ENCODE measurements around the gene KIRREL1.

Gene KIRREL1

DNA sequence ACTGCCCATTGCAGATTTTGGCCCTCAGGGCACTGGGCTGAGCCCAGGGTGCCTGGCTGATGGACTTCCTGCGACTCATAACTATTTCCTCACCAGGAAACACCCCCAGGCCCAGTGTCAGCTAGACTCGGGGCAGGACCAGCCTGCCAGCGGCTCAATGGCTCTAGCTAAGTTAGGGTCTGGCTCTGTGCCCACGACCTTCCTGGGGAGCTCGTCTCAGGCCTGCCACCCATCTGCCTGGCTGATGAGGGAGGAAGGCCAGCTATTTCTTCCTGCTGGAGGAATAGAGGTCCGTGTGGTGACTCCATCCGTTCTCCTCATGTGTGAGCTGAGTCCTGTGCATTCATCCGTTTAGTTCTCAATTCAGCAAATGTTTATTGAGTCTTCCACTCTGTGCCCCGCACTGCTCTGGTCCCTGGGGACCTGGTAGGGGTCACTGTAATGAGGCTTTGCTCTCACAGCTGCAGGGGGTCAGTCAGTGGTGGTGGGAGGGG is 44.5 kb downstream of the KIRREL1 start:
- Histone ChIP-seq H3K9me3 (ENCODE audit: severe bottlenecking) (no peaks in the 10 kb centered on the region), H3K36me3 (peaks cover 28% of the 10 kb centered on the region), H3K27me3 (ENCODE audit: insufficient read depth, low read depth, severe bottlenecking) (no peaks in the 10 kb centered on the region), H3K4me3 (ENCODE audit: low read depth, low read length) (no peak overlapping the region), H3K27ac (no peak overlapping the region)
- TF ChIP-seq, protein P1, sequence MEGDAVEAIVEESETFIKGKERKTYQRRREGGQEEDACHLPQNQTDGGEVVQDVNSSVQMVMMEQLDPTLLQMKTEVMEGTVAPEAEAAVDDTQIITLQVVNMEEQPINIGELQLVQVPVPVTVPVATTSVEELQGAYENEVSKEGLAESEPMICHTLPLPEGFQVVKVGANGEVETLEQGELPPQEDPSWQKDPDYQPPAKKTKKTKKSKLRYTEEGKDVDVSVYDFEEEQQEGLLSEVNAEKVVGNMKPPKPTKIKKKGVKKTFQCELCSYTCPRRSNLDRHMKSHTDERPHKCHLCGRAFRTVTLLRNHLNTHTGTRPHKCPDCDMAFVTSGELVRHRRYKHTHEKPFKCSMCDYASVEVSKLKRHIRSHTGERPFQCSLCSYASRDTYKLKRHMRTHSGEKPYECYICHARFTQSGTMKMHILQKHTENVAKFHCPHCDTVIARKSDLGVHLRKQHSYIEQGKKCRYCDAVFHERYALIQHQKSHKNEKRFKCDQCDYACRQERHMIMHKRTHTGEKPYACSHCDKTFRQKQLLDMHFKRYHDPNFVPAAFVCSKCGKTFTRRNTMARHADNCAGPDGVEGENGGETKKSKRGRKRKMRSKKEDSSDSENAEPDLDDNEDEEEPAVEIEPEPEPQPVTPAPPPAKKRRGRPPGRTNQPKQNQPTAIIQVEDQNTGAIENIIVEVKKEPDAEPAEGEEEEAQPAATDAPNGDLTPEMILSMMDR (IDR thresholded peaks at IDR 0.05; ENCODE audit: low read depth, low read length): no peak
- DNase-seq: no peak

DNA sequence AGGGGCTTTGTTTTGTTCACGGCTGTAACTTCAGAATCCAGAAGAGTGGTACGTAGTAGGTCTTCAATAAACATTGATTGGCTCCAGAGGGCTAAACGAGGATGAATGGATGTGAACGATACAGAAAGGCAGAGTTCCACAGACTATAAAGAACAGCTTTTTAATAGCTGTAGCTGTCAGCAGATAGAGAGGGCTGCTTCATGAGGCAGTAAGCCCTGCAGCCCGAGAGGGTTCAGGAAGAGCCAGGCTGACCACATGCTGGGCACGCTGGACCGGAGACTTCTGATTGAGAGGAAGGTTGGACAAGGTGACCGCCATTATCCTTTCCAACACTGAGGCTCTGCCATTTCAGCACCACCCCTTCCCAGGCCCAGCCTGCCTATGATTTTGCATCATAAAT is 45.3 kb downstream of the KIRREL1 start:
- DNase-seq: no peak
- TF ChIP-seq, protein P1 (IDR thresholded peaks at IDR 0.05; ENCODE audit: low read depth, low read length): no peak
- H3K36me3 ChIP-seq: peaks cover 22% of the 10 kb centered on the region
- no peaks in the 10 kb centered on the region for H3K9me3 ChIP-seq (ENCODE audit: severe bottlenecking)
- no peak overlapping the region for H3K4me3 ChIP-seq (ENCODE audit: low read depth, low read length)
- no peak overlapping the region for H3K27ac ChIP-seq
- no peaks in the 10 kb centered on the region for H3K27me3 ChIP-seq (ENCODE audit: insufficient read depth, low read depth, severe bottlenecking)

DNA sequence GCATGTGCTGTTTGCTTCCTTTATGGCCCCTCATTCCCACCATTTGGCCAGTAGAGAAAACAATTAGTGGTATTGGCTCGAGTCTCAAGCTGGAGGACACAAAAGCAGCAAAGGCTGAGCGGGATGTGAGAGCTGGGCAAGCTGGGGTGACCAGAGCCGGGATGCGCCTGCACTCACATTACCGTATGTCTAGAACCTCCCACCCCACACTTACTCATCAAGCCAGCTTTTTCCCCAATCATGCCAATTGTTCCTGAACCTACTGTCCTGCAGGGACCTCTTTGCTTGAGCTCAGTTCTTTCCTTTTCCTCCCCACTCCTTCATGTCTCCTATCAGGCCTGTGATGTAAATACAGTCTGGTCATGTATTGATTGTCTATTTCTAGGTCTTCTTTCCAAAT is 45.9 kb downstream of the KIRREL1 start:
- Histone ChIP-seq H3K27ac (no peak overlapping the region), H3K4me3 (ENCODE audit: low read depth, low read length) (no peak overlapping the region)
- no peak for DNase-seq

DNA sequence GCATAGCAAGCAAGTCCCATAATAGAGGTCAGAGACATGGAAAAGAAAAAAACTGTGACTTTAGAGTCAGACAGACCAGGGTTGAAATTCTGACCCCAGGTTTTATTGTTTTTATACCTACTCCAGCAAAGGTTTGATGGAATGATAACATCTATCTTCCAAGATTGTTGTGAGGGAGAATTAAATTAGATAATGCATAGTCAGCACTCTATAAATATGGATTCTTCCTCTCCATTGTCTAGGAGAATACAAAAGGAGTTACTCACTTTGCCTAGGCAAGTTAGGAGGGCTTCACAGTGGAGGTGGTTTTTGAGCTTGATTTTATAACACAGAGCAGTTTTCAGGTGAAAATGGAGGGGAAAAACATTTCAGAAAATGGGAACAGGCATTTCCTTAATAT is 46.9 kb downstream of the KIRREL1 start:
- Histone ChIP-seq H3K9me3 (ENCODE audit: severe bottlenecking) (no peaks in the 10 kb centered on the region), H3K27me3 (ENCODE audit: insufficient read depth, low read depth, severe bottlenecking) (no peaks in the 10 kb centered on the region), H3K27ac (no peak overlapping the region), H3K4me3 (ENCODE audit: low read depth, low read length) (no peak overlapping the region), H3K36me3 (peaks cover 28% of the 10 kb centered on the region)
- no peak for DNase-seq
- TF ChIP-seq, protein P1 (IDR thresholded peaks at IDR 0.05; ENCODE audit: low read depth, low read length): no peak

More for the DNA sequence above, 45.9 kb downstream of the KIRREL1 start:
- Histone ChIP-seq H3K36me3 (peaks cover 26% of the 10 kb centered on the region), H3K9me3 (ENCODE audit: severe bottlenecking) (no peaks in the 10 kb centered on the region), H3K27me3 (ENCODE audit: insufficient read depth, low read depth, severe bottlenecking) (no peaks in the 10 kb centered on the region)
- TF ChIP-seq, protein P1 (IDR thresholded peaks at IDR 0.05; ENCODE audit: low read depth, low read length): no peak

DNA sequence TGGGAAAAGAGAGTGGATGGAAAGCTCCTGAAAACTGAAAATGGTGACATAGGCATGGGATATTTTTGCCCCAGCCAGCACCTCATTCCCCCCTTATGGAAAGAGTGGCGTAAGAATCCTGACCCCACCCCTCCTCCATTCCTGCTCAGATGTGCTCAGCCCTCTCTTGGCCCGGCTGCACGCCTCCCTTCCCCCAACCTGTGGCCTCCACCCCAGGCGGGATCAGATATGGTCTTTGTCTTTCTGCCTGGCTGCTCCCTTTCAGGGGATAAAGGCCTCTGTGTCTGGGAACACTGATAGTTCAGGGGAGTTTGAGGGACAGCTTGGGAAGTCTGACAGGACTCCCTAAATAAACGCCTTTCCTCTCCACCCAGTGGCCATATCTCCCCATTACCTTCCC is 49.8 kb downstream of the KIRREL1 start:
- Histone ChIP-seq H3K27me3 (ENCODE audit: insufficient read depth, low read depth, severe bottlenecking) (no peaks in the 10 kb centered on the region), H3K4me3 (ENCODE audit: low read depth, low read length) (no peak overlapping the region), H3K9me3 (ENCODE audit: severe bottlenecking) (no peaks in the 10 kb centered on the region), H3K36me3 (peaks cover 21% of the 10 kb centered on the region), H3K27ac (peak overlapping the region; percentile 40)
- TF ChIP-seq, protein P1 (IDR thresholded peaks at IDR 0.05; ENCODE audit: low read depth, low read length): no peak
- peak; percentile 71 for DNase-seq

DNA sequence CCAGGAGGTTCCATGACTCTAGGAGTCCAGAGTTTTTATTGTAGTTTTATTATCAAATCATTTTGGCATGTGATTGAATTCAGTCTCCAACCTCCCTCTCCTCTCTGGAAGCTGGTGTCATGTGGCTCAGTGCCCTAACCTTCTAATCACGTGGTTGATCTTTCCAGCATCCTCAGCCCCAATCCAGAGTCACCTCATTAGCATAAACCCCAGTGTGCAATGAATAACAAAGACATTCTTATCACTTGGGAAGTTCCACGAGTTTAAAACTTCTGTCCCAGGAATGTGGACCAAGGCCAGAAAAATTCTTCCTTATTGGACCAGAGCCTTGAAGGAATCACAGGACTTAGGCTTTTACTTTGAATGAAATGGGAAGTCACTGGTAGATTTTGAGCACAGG is 52.2 kb downstream of the KIRREL1 start:
- no peaks in the 10 kb centered on the region for H3K27me3 ChIP-seq (ENCODE audit: insufficient read depth, low read depth, severe bottlenecking)
- DNase-seq: no peak
- TF ChIP-seq, protein P1 (IDR thresholded peaks at IDR 0.05; ENCODE audit: low read depth, low read length): no peak
- no peak overlapping the region for H3K4me3 ChIP-seq (ENCODE audit: low read depth, low read length)
- H3K9me3 ChIP-seq (ENCODE audit: severe bottlenecking): no peaks in the 10 kb centered on the region
- no peak overlapping the region for H3K27ac ChIP-seq
- H3K36me3 ChIP-seq: peaks cover 26% of the 10 kb centered on the region

All from WERI-Rb-1 (cell line).